ENCODE results near the gene DTX1.

DTX1 gene

GRCh38 chr12:113118142-113118541, 61.6 kb downstream of the DTX1 start:
- DNase-seq = no peak

- no peak for DNase-seq
These were observed 63.6 kb downstream of the DTX1 start for GRCh38 chr12:113119980-113120669.

DNA sequence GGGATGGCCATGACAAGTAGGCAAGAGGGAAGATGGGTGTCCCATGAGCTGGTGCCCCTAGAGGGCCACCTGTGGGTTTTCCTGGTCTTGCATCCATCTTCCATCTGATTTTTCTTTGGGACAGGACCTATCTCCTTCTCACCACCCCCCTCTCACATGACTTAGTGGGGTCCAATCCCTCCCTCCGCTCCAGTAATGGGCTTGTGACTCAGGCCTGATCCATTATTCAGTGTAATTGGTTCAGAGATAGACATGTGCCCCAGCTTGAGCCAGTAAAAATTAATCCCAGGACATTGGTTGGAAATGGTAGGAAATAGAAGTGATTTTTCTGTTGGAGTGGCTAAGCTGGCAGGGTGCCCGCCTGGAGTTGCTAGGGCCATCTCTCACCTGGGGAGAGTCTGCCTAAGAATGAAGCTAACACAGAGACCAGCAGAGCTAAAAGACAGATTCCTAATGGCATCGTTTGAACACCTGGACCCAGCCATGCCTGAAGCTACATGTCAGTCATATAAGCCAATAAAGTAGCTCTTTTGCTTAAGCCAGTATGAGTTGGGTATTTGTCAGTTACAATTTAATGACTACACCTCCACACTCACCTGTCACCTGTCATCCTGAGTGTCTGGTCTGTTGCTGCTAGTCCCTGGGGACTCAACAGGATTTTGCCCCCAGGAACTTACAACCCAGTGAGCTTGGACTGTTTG, 64.3 kb downstream of the DTX1 start:
- no peak for DNase-seq

DNA sequence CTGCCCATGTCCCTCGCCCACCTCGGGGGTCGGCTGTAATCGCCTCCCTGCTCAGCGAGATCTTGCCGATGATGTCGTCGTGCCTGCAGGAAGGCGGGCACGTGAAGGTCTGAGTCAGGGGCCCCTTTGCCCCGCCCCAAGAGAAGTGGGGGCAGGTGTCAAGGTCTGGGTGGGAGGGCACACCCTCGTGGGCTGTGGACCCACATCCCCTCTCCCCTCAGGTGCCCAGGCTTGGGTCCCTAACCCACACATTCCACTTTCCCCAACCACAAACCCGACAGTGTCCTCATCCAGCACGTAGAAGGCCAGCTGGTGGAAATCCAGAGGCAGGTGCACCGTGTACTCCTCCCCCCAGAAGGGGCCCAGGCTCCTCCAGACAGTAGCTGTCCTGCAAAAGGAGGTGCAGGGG, 71.3 kb downstream of the DTX1 start:
- DNase-seq = no peak

GRCh38 chr12:113128802-113129663, 72.5 kb downstream of the DTX1 start:
- no peak for DNase-seq

DNA sequence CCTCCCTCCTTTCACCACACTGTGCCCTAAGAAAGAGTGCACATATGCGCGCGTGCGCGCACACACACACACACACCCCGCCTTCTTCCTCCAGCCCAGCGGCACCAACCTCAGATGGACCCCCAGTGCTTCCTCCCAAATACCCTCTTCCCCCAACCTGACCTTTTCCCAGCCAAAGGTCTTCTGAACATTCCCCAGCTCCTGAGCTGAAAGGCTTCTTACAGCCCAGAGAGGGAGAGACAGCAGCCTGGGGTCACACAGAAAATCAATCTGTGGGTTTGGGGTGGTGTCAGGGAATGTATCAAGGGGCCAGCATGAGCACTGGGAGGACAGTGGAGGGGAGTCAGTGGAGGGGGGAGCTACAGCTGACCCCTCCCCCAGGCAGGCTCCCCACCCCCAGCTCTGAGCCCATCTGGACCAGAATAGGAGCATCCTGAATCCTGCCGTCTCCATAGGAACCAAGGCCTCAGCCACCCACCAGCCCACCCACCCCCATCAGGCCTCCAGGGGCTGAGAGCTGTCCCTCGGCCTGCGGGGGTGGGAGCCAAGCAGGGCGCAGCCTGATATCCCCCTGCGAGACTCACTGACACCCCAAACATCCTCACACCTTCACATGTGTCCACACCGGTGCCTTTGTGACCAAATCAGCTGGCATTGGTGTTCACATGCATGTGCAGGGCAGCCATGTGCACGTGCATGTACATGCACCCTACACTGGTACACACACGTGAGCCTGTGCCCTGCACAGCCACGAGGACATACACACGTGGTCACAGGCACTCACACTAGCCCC, 73.3 kb downstream of the DTX1 start:
- no peak for DNase-seq

DNA sequence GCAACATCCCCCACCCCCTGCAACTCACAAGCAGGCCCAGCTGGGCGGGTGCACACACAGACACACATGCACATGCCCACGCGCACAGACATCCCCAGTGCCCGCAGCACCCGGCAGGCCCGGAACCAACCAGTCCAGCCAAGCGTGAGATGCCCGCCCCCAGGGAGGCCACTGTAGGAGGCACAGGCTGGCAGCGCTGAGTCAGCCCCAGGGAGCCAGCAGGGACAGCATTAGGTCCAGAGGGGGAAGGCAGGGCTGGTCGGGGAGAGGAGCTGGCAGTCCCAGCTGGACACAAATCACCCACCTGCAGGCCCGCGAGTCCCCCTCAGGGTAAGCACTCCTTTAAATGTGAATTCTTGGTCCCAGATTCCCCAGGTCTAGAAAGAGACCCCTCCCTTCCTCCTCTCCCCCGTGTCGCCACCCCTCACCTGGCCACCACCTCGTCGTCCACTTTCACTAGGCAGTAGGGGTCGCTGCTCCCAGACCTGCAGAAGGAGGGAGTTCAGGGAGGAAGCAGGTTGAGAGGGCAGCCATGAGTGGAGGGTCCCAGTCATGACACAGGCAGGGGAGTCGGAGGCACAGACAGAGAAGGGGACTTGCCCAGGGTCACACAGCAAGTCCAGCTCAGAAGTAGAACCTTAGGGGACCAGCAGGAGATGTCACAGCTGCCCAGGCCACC, 74.1 kb downstream of the DTX1 start:
- DNase-seq = no peak

GRCh38 chr12:113131556-113131955, 75.0 kb downstream of the DTX1 start:
- DNase-seq = no peak

- no peak for DNase-seq
These were observed 76.5 kb downstream of the DTX1 start for GRCh38 chr12:113133036-113133435.

DNA sequence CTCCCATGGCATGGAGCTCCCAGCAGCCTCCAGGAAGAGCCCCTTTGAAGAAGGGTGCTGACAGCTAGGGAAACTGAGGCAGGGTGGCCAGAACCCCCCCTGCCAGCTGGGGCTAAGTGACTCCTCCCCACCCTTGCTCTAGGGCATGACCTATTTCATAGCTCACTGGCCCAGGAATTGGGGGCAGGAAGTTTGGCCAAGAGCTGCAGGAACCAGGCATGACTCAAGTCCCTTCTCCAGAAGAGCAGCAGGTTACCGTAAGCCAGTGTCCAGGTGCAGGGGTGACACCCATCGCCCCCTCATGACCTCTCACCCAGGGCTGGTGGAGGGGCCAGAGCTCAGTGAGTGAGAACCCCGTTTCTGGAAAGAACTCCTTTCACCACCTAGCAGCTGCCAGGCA, 77.1 kb downstream of the DTX1 start:
- DNase-seq = no peak

GRCh38 chr12:113134071-113134470, 77.5 kb downstream of the DTX1 start:
- DNase-seq = no peak

- DNase-seq = no peak
These were observed 78.0 kb downstream of the DTX1 start for GRCh38 chr12:113134521-113134951.

DNA sequence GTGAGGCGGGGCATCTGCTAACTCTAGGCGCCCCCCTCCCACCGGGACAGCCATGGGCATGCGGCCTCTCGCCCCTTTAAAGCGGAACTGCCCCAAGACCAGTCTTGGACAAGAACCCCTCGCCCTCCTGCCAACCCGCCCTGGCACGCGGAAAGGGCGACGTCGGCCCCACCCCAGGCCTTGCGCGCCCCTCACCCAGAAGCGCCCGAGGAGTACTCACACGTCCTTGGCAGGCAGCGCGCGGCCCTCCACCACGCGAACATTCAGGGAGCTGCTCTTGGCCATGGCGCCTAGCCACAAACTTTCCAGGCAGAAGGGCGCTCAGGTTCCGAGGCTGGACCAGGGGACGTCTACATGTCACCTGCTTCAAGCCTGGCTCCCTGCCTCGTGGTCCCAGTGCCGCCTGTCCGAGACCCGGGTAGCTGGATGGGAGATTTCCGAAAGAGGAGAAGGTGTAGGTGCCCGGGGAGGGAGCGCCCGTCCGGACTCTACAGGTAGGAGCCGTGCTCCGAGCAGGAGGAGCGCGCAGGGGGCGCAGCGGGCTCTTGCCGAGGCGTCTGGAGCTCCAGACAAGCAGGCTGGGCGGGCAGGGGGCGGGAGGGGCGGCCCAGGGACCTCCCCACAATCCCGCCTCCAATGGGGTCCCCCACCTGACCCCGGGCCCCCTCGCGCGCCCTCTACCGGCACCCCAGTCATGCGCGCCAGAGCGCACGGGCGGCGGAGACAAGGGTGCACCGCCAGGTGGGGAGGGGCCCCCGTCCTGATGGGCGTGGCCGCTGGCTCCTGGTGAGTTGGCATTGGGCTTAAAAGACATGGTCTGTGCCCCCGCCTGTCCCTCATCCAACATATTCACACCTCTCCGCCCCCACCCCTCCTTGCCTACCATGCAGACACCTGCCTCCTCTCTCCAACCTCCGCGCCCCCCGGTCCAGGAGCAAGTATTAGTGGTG, 78.9 kb downstream of the DTX1 start, which contains the start of gene RASAL1:
TSS of gene RASAL1 (minus strand) at position 584 of the 950 bp plus-strand sequence. CDS start at position 285, 299 bp downstream.
- DNase-seq = no peak

DNA sequence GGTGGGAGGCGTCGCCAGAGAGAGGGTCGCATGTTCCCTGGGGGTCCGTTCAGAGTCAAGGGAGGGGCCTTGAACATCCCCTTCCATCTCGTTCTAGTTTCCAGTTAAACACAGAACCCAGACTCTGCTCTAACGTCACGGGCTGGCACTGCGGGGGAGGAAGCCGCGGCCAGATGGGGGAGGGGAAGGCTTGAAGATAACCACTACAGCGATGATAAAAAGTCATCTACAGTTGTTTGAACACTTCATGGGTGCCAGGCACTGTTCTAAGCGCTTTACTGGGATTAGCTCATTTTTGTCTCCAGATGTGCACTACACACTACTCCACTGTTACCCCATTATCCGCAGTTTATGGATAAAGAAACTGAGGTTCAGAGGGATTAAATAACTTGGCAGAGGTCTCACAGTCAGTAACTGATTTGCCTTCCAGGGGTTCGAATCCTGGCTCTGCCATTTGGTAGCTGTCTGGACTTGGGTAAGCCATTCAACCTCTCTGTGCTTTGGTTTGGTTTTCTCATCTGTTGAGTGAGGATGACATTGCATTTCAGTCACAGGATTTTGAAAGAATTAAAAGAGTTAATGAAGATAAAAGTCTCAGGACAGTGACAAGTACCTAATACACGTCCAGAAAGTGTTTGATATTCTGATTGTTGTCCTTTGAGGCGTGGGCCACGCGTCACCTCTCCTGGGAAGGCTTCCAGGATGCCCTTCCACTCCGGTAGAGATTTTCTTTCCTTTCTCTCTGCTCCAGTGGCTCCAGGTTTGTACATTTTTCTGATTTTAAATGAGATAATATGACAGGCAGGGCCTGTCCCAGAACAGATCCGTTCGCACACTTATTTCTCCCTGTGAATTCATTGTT, 79.8 kb downstream of the DTX1 start:
- no peak for DNase-seq

GRCh38 chr12:113136990-113137511, 80.5 kb downstream of the DTX1 start:
- DNase-seq = no peak

GRCh38 chr12:113137861-113138783, 81.6 kb downstream of the DTX1 start:
- no peak for DNase-seq

DNA sequence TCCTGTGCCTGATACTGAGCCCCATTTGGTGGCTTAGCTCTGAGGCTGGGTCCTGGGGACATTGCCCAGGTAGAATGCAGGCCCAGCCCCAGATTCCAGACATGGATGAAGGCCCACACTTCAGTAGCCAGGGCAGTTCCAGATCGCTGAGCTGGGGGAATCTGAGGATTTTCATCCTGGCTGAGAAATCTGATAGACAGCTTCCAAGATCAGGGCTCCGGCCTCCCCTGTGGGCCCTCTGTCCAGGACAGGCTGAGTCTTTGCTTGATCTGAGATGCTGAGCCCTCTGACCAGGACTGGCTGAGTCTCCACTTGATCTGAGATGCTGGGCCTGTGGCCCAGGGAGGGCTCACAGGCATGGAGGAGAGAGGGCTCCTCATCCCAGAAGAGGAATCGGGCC, 82.3 kb downstream of the DTX1 start:
- no peak for DNase-seq

GRCh38 chr12:113140706-113141105, 84.2 kb downstream of the DTX1 start:
- DNase-seq = no peak
